Measurements from ENCODE around the gene SUCLG2.

- TF ChIP-seq CTCF (conservative IDR thresholded peaks at IDR 0.05; ENCODE audit: low read length) = no peak
- no peak for TF ChIP-seq EZH2phosphoT487 (IDR thresholded peaks at IDR 0.05; ENCODE audit: borderline replicate concordance, low read depth, low read length)
Observed at GRCh38 chr3:67688231-67688630, 33.8 kb upstream of the SUCLG2 start.

All from OCI-LY7 (cell line).